Measurements from ENCODE around the gene FLNA.
"Not testable (repeated sequence)": the region's sequence is repeated elsewhere in the genome, so short reads cannot be mapped to it uniquely, and the experiment has no call there.

GRCh38 chrX:154400369-154400817 is 26.0 kb upstream of the FLNA start:
- not testable (repeated sequence) for TF ChIP-seq EZH2 (IDR thresholded peaks at IDR 0.05; ENCODE audit: insufficient read depth, poor library complexity, severe bottlenecking); EZH2phosphoT487 (IDR thresholded peaks at IDR 0.05; ENCODE audit: insufficient read depth, low read depth)

Data from GM23248 (cell line).